Activated naive CD4-positive, alpha-beta T cell treated with anti-CD3 and anti-CD28 coated beads for 36 hours (primary cell): Measurements from ENCODE around the gene IPPK. TPM values are rescaled to one million over a fixed set of nuclear protein-coding genes. Genes with fewer than 3 reads are reported as not detected.
"Not testable (repeated sequence)": the region's sequence is repeated elsewhere in the genome, so short reads cannot be mapped to it uniquely, and the experiment has no call there.

ENCODE experiments used
- CTCF ChIA-PET: fragments of 350-600 bp; sonication (Branson Sonifier 250); formaldehyde crosslinking; loops from one replicate; lab custom pipeline; 2021; ENCODE audit warnings: antibody characterized with exemption; lab: Charles Lee
- DNase-seq: peaks from one replicate; pipeline ENCODE4 v3.0.0-alpha.2; 2020
- H3K27ac Mint-ChIP-seq: one replicate; pipeline ENCODE4 v1.8.0; 2021; ENCODE audit warnings: mild to moderate bottlenecking, mixed read lengths
- H3K27me3 Mint-ChIP-seq: one replicate; pipeline ENCODE4 v1.8.0; 2021; ENCODE audit warnings: low read depth, mixed read lengths
- H3K36me3 Mint-ChIP-seq: one replicate; pipeline ENCODE4 v1.8.0; 2021; ENCODE audit warnings: low read depth, mixed read lengths
- H3K4me1 Mint-ChIP-seq: one replicate; pipeline ENCODE4 v1.8.0; 2021; ENCODE audit warnings: low read depth, mixed read lengths
- H3K4me3 Mint-ChIP-seq: one replicate; pipeline ENCODE4 v1.8.0; 2021; ENCODE audit warnings: mild to moderate bottlenecking, moderate library complexity, mixed read lengths
- H3K9me3 Mint-ChIP-seq: one replicate; pipeline ENCODE4 v1.8.0; 2021; ENCODE audit warnings: mixed read lengths
- intact Hi-C: fragments of 100-400 bp; cut with micrococcal nuclease; formaldehyde crosslinking; loops from one replicate; pipeline ENCODE4 v1.15.1; 2023
- total RNA-seq, 2 experiments: library from RNA; stranded (reverse); gene quantifications; one replicate each; pipeline ENCODE4 v1.2.3, GENCODE V29; 2021

Gene IPPK
- total RNA-seq, 2 experiments from 2014 or later = 7.6 to 8.2 TPM

- no peak overlapping the region for H3K4me3 Mint-ChIP-seq
- no peak for DNase-seq
- H3K9me3 Mint-ChIP-seq = no peaks in the 10 kb centered on the region
- H3K4me1 Mint-ChIP-seq = no peaks in the 10 kb centered on the region
- H3K36me3 Mint-ChIP-seq = peaks cover 34% of the 10 kb centered on the region
- no peaks in the 10 kb centered on the region for H3K27me3 Mint-ChIP-seq
- CTCF ChIA-PET = no interaction called here
- no peak overlapping the region for H3K27ac Mint-ChIP-seq
- intact Hi-C loops = no loop called here
These were observed 42.3 kb downstream of the IPPK start for GRCh38 chr9:92627651-92628050.

GRCh38 chr9:92626484-92626883, 43.4 kb downstream of the IPPK start:
- Mint-ChIP-seq H3K27ac (no peak overlapping the region), H3K36me3 (peaks cover 31% of the 10 kb centered on the region), H3K4me3 (no peak overlapping the region), H3K4me1 (no peaks in the 10 kb centered on the region), H3K27me3 (no peaks in the 10 kb centered on the region), H3K9me3 (no peaks in the 10 kb centered on the region)
- intact Hi-C loops = no loop called here
- no peak for DNase-seq
- CTCF ChIA-PET = interaction anchor here (0.7 kb wide), 2 partner anchors 463 to 1579 kb away, joined by 3 to 4 read pairs; no protein-coding TSS in a partner anchor

- intact Hi-C loops, H3K27ac Mint-ChIP-seq, CTCF ChIA-PET, H3K4me3 Mint-ChIP-seq, DNase-seq, H3K27me3 Mint-ChIP-seq, H3K4me1 Mint-ChIP-seq, H3K9me3 Mint-ChIP-seq: not testable (repeated sequence)
- peaks cover 30% of the 10 kb centered on the region for H3K36me3 Mint-ChIP-seq
These were observed 46.0 kb downstream of the IPPK start for GRCh38 chr9:92623936-92624335.

GRCh38 chr9:92620845-92621244, 49.1 kb downstream of the IPPK start:
- Mint-ChIP-seq H3K4me3 (no peak overlapping the region), H3K27me3 (no peaks in the 10 kb centered on the region), H3K36me3 (peaks cover 21% of the 10 kb centered on the region), H3K27ac (no peak overlapping the region), H3K4me1 (no peaks in the 10 kb centered on the region), H3K9me3 (no peaks in the 10 kb centered on the region)
- CTCF ChIA-PET = interaction anchor here (0.6 kb wide), 1 partner anchor 92 kb away, joined by 3 read pairs; no protein-coding TSS in a partner anchor
- DNase-seq = no peak
- intact Hi-C loops = no loop called here

- Mint-ChIP-seq H3K27me3 (no peaks in the 10 kb centered on the region), H3K4me1 (no peaks in the 10 kb centered on the region), H3K9me3 (no peaks in the 10 kb centered on the region), H3K27ac (no peak overlapping the region), H3K36me3 (peaks cover 21% of the 10 kb centered on the region), H3K4me3 (no peak overlapping the region)
- CTCF ChIA-PET = interaction anchor here (0.5 kb wide), 1 partner anchor 505 kb away, joined by 3 read pairs; no protein-coding TSS in a partner anchor
- intact Hi-C loops = no loop called here
- DNase-seq = no peak
These were observed 50.2 kb downstream of the IPPK start for GRCh38 chr9:92619601-92620300.

- Mint-ChIP-seq H3K27ac (no peak overlapping the region), H3K27me3 (no peaks in the 10 kb centered on the region), H3K9me3 (no peaks in the 10 kb centered on the region), H3K36me3 (peaks cover 23% of the 10 kb centered on the region), H3K4me3 (no peak overlapping the region), H3K4me1 (no peaks in the 10 kb centered on the region)
- no peak for DNase-seq
- CTCF ChIA-PET = interaction anchor here (0.5 kb wide), 1 partner anchor 504 kb away, joined by 3 read pairs; no protein-coding TSS in a partner anchor
- intact Hi-C loops = no loop called here
These were observed 51.2 kb downstream of the IPPK start for GRCh38 chr9:92618633-92619225.

- intact Hi-C loops = no loop called here
- no peak for DNase-seq
- H3K36me3 Mint-ChIP-seq = peaks cover 19% of the 10 kb centered on the region
- CTCF ChIA-PET = interaction anchor here (1.6 to 1.7 kb wide), 2 partner anchors 173 to 477 kb away, joined by 4 to 6 read pairs; no protein-coding TSS in a partner anchor
- no peaks in the 10 kb centered on the region for H3K9me3 Mint-ChIP-seq
- H3K27me3 Mint-ChIP-seq = no peaks in the 10 kb centered on the region
- no peaks in the 10 kb centered on the region for H3K4me1 Mint-ChIP-seq
- no peak overlapping the region for H3K27ac Mint-ChIP-seq
- no peak overlapping the region for H3K4me3 Mint-ChIP-seq
These were observed 51.9 kb downstream of the IPPK start for GRCh38 chr9:92617951-92618510.

GRCh38 chr9:92617195-92617813, 52.6 kb downstream of the IPPK start:
- intact Hi-C loops = no loop called here
- peaks cover 19% of the 10 kb centered on the region for H3K36me3 Mint-ChIP-seq
- H3K27ac Mint-ChIP-seq = no peak overlapping the region
- no peaks in the 10 kb centered on the region for H3K9me3 Mint-ChIP-seq
- no peaks in the 10 kb centered on the region for H3K27me3 Mint-ChIP-seq
- DNase-seq = no peak
- H3K4me3 Mint-ChIP-seq = no peak overlapping the region
- H3K4me1 Mint-ChIP-seq = no peaks in the 10 kb centered on the region
- CTCF ChIA-PET = interaction anchor here (0.9 to 1.7 kb wide), 3 partner anchors 20 to 477 kb away, joined by 3 to 6 read pairs (median 4); no protein-coding TSS in a partner anchor

- no peak overlapping the region for H3K27ac Mint-ChIP-seq
- no peaks in the 10 kb centered on the region for H3K9me3 Mint-ChIP-seq
- no peak for DNase-seq
- intact Hi-C loops = no loop called here
- H3K4me3 Mint-ChIP-seq = no peak overlapping the region
- no peaks in the 10 kb centered on the region for H3K4me1 Mint-ChIP-seq
- peaks cover 18% of the 10 kb centered on the region for H3K36me3 Mint-ChIP-seq
- CTCF ChIA-PET = interaction anchor here (0.9 to 1.7 kb wide), 3 partner anchors 20 to 476 kb away, joined by 3 to 6 read pairs (median 4); no protein-coding TSS in a partner anchor
- no peaks in the 10 kb centered on the region for H3K27me3 Mint-ChIP-seq
These were observed 53.2 kb downstream of the IPPK start for GRCh38 chr9:92616655-92617111.

GRCh38 chr9:92616199-92616641, 53.7 kb downstream of the IPPK start:
- Mint-ChIP-seq H3K4me1 (no peaks in the 10 kb centered on the region), H3K27ac (no peak overlapping the region), H3K36me3 (peaks cover 20% of the 10 kb centered on the region), H3K27me3 (no peaks in the 10 kb centered on the region), H3K9me3 (no peaks in the 10 kb centered on the region), H3K4me3 (no peak overlapping the region)
- CTCF ChIA-PET = interaction anchor here (0.9 kb wide), 1 partner anchor 19 kb away, joined by 3 read pairs; no protein-coding TSS in a partner anchor
- no peak for DNase-seq
- intact Hi-C loops = no loop called here

- intact Hi-C loops = no loop called here
These were observed 54.1 kb downstream of the IPPK start for GRCh38 chr9:92615790-92616189.

More at GRCh38 chr9:92615790-92616189, 54.1 kb downstream of the IPPK start:
- Mint-ChIP-seq H3K4me3 (no peak overlapping the region), H3K9me3 (no peaks in the 10 kb centered on the region), H3K27me3 (no peaks in the 10 kb centered on the region), H3K4me1 (no peaks in the 10 kb centered on the region), H3K27ac (no peak overlapping the region), H3K36me3 (peaks cover 20% of the 10 kb centered on the region)
- no peak for DNase-seq
- CTCF ChIA-PET = no interaction called here
